ENCODE data around the gene EHBP1.

DNA sequence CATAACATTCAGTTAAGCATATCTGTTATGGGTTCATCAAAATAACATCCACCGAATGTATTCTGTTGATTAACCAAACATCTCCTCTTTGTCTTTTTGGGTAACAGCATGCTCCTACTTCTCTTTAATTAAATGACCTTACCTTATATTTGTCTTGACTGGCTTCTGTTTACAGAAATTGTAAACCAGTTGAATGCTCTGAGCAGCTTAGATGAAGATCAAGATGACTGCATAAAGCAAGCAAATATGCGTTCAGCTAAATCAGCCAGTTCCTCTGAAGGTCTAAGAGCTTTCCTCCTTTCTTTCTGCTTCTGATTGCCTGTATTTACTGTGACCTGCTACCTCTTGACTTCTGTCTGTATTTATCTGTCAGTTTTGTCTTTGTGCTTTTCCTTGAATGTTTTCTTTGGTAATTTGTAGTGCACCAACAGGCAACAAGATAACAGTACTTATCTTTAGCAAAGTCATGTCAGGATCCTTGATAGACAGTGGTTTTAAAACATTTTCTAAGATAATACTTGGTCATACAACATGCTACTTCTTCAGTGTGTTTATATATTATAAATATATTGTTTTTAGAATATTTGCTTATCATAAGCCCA is 152.8 kb downstream of the EHBP1 start:
- no peak for TF ChIP-seq CTCF (IDR thresholded peaks at IDR 0.05)
- no peak for TF ChIP-seq FOXJ3 (CRISPR knock-in tag; IDR thresholded peaks at IDR 0.05)
- TF ChIP-seq MAX (IDR thresholded peaks at IDR 0.05; ENCODE audit: low read depth), result no peak
- TF ChIP-seq, protein P1, sequence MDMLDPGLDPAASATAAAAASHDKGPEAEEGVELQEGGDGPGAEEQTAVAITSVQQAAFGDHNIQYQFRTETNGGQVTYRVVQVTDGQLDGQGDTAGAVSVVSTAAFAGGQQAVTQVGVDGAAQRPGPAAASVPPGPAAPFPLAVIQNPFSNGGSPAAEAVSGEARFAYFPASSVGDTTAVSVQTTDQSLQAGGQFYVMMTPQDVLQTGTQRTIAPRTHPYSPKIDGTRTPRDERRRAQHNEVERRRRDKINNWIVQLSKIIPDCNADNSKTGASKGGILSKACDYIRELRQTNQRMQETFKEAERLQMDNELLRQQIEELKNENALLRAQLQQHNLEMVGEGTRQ (IDR thresholded peaks at IDR 0.05; ENCODE audit: borderline replicate concordance, low read depth, low read length), result no peak
- TF ChIP-seq POLR2AphosphoS5 (IDR thresholded peaks at IDR 0.05; ENCODE audit: low read depth, low read length), result no peak
- no peak for TF ChIP-seq FOSL2 (IDR thresholded peaks at IDR 0.05; ENCODE audit: borderline replicate concordance, low read depth)
- TF ChIP-seq RFX5 (IDR thresholded peaks at IDR 0.05; ENCODE audit: low read length), result no peak
- TF ChIP-seq SMC3 (IDR thresholded peaks at IDR 0.05; ENCODE audit: low read depth, low read length), result no peak
- no peak for TF ChIP-seq EP300 (IDR thresholded peaks at IDR 0.05; ENCODE audit: borderline replicate concordance in 1 of 2, low read depth in 1 of 2, low read length in 1 of 2)
- TF ChIP-seq JUND (IDR thresholded peaks at IDR 0.05), result no peak
